HG03095 (cell line): ENCODE measurements around the gene SFXN3.

Source experiments
- ATAC-seq: cut with Tn5 transposase; IDR thresholded peaks from one replicate; pipeline ENCODE4 v1.9.1; 2021; ENCODE audit warnings: moderate library complexity; ENCODE audit not compliant: unreplicated experiment

SFXN3 gene

DNA sequence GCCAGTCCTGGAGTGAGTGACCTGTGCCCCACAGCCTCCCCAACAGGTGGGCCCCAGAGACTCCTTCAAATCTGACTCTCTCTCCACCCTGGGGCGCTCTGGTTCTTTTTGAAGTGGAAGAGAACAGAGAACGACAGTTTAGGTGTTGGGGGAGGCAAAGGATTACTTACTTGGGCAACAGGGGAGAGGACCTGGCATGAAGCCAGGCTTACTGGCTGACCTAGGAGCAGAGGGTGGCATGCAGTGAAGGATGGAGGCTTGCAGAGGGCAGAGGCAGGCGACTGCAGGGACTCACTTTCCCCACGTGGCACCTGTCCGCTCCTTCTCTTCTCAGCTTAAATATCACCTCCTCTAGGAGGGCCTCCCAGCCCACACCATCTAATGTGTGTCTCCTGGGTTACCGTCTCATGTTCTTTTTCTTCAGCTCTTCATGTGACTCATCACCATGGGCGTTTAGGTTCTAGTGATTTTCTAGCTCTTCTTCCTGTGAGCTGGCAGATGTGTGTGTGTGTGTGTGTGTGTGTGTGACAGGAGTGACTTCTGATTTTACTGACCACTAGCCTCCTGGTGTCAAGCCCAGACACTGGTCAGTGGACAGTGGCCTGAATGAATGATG is 16.0 kb upstream of the SFXN3 start:
- no peak for ATAC-seq

DNA sequence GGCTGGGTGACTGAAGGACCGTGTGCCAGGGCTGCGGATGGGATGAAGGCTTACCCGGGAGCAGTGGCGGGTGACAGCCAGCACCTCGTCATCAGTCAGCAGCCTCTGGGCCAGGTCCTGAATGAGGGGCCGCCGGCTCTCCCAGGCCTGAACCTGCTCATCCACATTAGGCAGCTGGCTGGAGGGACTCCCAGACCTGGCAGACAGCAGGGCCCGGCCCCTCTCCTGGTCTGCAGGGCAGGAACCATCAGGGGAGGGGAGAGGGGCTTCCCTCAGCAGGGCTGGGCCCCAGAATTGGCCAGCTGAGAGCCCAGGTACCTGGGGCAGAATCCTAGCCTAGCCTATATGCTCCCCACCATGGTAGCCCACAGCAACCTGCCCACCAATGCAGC is 15.5 kb upstream of the SFXN3 start:
- ATAC-seq: no peak

GRCh38 chr10:101016814-101017213 is 14.2 kb upstream of the SFXN3 start:
- ATAC-seq: no peak

DNA sequence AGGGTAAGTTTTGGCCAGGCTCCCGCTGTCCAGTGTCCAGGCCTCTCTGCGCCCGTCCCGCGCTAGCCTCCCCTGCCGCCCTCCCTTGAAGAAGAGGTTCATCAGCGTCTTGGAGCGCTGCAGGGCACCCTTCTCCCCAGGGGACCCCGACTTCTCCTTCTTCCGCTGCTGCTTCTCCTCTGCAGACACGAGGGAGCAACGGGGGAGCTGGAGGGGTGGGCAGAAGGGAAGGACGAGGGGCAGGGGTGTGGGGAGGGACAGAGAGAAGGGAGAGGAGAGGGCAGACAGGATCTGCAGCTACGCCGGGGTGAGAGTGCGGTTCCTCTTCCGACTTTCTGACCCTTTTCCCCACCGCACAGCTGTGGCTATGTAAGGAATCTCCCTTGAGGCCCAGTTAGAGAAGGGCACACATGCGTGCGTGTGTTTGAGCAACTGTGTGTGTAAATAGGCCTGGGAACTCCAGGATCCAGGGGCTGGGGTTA is 12.9 kb upstream of the SFXN3 start:
- ATAC-seq: no peak

DNA sequence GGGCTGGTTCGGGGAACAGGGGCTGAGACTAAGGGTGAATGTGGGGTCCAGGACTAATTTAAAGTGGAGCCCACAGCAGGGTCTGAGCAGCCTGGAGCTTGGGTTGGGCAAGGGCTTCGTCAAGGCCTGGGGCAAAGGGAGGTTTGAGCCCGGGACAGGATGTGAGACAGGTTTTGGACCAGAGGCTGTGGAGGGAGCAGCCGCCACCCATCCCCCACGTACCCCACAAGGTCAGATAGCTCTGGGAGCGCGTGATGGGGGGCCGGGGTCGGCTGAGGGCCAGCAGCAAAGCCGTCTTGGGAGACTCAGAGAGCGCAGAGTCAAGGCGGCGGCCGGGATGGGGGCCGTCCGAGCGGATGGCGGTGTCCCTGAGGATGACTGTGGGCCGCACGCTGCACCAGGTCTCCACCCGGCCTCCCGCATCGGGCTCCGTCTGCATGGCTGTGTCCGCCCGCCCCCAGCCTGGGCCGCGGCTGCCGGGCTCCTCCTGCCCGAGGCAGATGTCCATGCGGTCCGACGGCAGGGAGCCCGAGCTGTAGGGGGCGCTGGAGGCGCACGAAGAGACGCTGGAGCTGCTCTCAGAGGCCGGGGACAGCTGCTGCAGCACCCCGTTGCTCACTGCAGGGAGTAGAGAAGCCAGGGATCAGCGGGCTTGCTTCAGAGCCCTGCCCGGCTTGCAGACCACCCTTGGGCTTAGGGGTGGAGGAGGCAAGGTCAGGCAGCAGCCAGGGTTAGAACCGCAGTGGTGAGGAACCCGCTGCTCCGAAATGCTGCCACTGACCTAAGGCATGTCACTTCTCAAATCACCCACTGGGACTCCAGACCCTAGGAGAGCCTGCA is 12.2 kb upstream of the SFXN3 start:
- no peak for ATAC-seq

- no peak for ATAC-seq
Observed at GRCh38 chr10:101019440-101019703, 11.7 kb upstream of the SFXN3 start.

GRCh38 chr10:101020427-101021075 is 10.5 kb upstream of the SFXN3 start:
- ATAC-seq: no peak

DNA sequence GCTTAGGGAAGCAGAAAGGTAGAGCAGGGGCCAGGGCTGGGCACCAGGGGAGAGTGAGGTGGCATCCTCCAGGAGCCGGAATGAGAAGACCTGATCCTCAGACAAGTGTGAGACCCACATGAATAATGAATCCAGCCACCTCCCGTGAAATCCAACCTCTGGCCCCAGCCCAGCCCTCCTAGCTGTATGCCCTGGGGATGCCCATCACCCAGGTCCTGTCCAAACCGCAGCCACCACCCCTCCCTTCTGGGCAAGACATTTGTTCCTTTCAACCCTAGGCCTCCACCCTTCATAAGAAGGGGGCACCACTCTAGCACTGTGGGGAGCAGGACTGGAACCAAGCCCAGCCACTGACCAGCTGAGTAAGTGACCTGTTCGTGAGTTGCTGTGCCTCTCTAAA is 9.8 kb upstream of the SFXN3 start:
- ATAC-seq: no peak

GRCh38 chr10:101021692-101022251 is 9.3 kb upstream of the SFXN3 start:
- no peak for ATAC-seq

GRCh38 chr10:101022967-101023705 is 7.9 kb upstream of the SFXN3 start:
- ATAC-seq: no peak

GRCh38 chr10:101027106-101027720 is 3.8 kb upstream of the SFXN3 start:
- no peak for ATAC-seq

GRCh38 chr10:101028446-101029337 is 2.3 kb upstream of the SFXN3 start:
- no peak for ATAC-seq

GRCh38 chr10:101029520-101030295 is 1.3 kb upstream of the SFXN3 start:
- no peak for ATAC-seq

- no peak for ATAC-seq
Observed at GRCh38 chr10:101030496-101031127, 422 bp upstream of the SFXN3 start.

DNA sequence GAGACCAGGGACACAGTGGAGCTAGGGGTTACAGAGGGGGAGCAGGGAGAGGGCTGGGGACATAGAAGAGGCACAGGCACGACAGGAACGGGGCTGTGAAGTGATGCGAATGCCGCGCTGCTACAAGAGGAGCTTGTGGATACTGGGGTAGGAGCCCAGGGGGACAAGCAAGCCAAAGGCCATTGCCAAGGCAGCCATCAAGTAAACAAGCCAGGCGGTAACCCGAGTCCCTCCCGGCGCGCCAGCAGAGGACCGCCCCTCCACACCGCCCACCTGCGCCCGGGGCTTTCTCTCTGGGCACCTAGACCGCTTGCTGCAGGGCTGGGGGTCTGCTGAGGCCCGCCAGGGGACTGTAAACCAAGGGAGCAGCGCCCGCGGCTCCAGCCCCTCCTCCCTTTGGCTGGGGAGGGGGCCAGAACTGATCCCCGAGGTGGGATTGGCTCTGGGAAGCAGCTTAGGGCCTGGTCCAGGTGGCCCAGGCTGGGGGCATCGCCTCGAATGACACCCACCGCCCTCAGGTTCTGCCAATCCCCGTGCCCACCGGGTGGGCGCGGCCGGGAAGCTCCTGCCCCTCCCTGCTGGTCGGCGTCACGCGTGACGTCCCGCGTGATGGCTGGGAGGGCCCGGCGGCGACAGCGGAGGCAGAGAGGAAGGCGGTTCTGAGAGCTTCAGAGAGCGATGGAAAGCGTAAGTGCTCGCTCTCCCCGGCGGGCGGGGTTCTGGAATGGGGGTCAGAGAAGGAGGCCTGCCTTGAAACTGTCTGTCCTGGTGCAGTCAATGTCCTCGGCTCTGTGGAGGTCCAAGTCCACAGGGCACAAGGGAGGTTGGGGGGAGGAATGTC is 982 bp downstream of the SFXN3 start:
- no peak for ATAC-seq

DNA sequence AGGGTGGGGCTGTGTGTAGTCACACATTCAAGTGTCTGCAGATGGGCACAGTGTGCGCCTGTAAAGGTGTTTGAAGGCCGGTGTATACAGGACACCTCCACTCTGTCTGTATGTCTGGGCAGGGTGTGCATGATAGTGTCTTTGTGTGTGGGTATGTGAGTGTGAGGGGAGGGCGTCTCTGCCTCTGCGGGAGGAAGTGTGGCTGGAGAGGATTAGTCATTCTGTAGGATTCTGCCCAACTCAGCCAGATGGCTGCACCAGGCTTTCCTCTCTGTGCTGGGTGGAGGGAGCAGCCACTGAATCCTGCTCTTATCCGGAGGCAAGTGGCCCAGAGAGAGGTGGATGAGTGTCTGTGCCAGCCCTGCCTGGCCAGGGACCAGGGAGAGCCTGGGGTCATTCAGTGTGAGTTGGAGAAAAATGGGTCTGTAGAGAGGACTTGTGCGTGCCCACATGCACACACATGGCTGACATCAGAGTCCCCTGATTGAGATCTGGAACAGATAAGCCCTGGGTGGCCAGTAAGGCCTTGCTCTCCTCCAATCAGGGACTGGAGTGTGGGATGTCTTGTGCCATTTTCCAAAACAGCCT is 1.7 kb downstream of the SFXN3 start:
- ATAC-seq: no peak

- ATAC-seq: no peak
Observed at GRCh38 chr10:101033276-101033675, 2.2 kb downstream of the SFXN3 start.
